Mesothelial cell of epicardium (in vitro differentiated cells): ENCODE results near the gene REG3G. TPM values are rescaled to one million over a fixed set of nuclear protein-coding genes. Genes with fewer than 3 reads are reported as not detected.

Experiments
- DNase-seq, 2 experiments: peaks; one replicate each; pipeline ENCODE4 v3.0.0; 2021; ENCODE audit warnings: low spot score in 2 of 2; ENCODE audit not compliant: unreplicated experiment in 2 of 2
- H3K27ac Mint-ChIP-seq: 2 replicates; pipeline ENCODE4 v1.8.0; 2021; ENCODE audit warnings: mixed read lengths
- H3K27me3 Mint-ChIP-seq: 2 replicates; pipeline ENCODE4 v1.8.0; 2021; ENCODE audit warnings: low read depth, mixed read lengths
- H3K36me3 Mint-ChIP-seq: 2 replicates; pipeline ENCODE4 v1.8.0; 2021; ENCODE audit warnings: mixed read lengths
- H3K4me1 Mint-ChIP-seq: 2 replicates; pipeline ENCODE4 v1.8.0; 2021; ENCODE audit warnings: mixed read lengths
- H3K4me3 Mint-ChIP-seq: 2 replicates; pipeline ENCODE4 v1.8.0; 2021; ENCODE audit warnings: mild to moderate bottlenecking, moderate library complexity, mixed read lengths
- H3K9me3 Mint-ChIP-seq: 2 replicates; pipeline ENCODE4 v1.8.0; 2021; ENCODE audit warnings: mixed read lengths
- total RNA-seq: library from RNA; stranded (reverse); gene quantifications from 3 replicates; pipeline ENCODE4 v1.2.1, GENCODE V29; 2021
- TF ChIP-seq, protein P1 (sequence below): fragments of 200-600 bp; sonication (generic); IDR thresholded peaks from one replicate; pipeline ENCODE4 v1.5.0; 2021; ENCODE audit warnings: antibody characterized with exemption; ENCODE audit not compliant: unreplicated experiment

REG3G gene
- total RNA-seq, 1 donor from 2014 or later, result not detected

DNA sequence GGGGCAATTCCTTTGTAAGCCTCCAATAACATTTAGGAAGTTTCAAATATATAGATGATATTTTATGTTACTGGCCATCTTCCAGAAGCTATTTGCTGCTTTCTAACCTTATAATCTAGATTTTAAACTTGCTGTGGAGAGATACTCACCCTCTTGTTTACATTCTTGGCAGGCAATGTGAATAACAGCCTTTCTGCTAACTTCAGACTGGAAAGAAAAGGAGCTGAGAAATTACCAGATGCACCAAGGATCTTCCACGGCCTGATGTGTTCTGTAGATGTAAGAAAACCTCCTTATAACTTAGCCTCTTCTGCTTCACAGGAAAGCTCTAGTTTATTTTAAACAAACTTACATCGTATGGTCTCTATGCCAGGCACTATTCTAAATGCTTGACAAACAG is 45.6 kb downstream of the REG3G start:
- Mint-ChIP-seq H3K4me1 (no peaks in the 10 kb centered on the region), H3K4me3 (no peak overlapping the region), H3K27ac (no peak overlapping the region), H3K36me3 (no peaks in the 10 kb centered on the region), H3K9me3 (no peaks in the 10 kb centered on the region), H3K27me3 (peaks cover 14% of the 10 kb centered on the region)
- TF ChIP-seq, protein P1, sequence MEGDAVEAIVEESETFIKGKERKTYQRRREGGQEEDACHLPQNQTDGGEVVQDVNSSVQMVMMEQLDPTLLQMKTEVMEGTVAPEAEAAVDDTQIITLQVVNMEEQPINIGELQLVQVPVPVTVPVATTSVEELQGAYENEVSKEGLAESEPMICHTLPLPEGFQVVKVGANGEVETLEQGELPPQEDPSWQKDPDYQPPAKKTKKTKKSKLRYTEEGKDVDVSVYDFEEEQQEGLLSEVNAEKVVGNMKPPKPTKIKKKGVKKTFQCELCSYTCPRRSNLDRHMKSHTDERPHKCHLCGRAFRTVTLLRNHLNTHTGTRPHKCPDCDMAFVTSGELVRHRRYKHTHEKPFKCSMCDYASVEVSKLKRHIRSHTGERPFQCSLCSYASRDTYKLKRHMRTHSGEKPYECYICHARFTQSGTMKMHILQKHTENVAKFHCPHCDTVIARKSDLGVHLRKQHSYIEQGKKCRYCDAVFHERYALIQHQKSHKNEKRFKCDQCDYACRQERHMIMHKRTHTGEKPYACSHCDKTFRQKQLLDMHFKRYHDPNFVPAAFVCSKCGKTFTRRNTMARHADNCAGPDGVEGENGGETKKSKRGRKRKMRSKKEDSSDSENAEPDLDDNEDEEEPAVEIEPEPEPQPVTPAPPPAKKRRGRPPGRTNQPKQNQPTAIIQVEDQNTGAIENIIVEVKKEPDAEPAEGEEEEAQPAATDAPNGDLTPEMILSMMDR, result no peak
- no peak for DNase-seq

Other genes with a start within 250 kb of the REG3G start
- not detected in 3 replicates for gene REG1B, start 62.3 kb downstream of the REG3G start, total RNA-seq
- not detected in 3 replicates for gene REG1A, start 94.8 kb downstream of the REG3G start, total RNA-seq
- gene REG3A, start 134.1 kb downstream of the REG3G start, total RNA-seq, result not detected in 3 replicates